Measurements from ENCODE around the gene OSM. TPM values are rescaled to one million over a fixed set of nuclear protein-coding genes. Genes with fewer than 3 reads are reported as not detected.

The OSM gene
- total RNA-seq, 6 experiments from 2014 or later = not detected

DNA sequence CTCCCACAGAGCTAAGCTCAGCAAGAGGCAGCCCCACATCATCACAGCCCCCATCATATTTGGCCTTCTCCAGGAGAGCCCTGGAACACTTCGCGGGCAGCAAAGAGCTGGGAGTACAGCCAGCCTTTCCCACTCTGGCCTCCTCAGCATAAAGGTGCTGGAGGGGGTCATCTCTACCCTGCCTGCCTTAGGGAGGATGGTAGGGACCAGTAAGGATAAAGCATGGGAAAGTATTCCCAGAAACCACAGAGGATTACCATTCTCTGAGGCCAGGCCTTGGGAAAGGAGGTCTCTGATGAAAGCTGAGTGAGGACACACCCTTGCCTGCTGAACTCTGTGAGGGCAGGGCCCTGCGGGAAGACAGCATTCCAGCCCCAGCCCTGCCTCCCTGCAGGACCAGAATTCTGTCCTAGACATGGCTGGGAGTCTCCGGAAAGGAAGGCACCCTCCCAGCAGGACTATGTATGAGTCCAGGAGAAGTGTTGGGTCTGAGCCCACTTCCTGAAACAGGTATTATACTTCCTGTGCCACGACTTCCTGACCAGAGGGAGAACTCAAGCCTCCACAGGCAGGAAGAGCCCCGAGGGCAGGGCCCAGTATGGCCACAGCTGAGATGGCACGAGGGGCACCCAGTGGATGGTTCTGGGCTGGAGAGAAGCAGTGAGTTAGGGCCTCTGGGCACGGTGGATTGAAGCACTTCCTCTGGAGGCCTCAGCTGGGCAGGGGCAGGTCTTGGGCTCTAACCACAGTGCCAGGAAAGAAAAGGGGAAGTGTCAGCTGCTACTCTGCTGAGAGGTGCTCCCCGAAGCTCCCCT is 35.6 kb upstream of the OSM start:
- H3K4me3 Mint-ChIP-seq = no peak overlapping the region
- peaks cover 1% of the 10 kb centered on the region; the same call in 1 of the 2 replicates for H3K27me3 Mint-ChIP-seq (ENCODE audit: insufficient read depth)
- no peaks in the 10 kb centered on the region; the same call in 1 of the 2 replicates for H3K36me3 Mint-ChIP-seq (ENCODE audit: low read depth)

GRCh38 chr22:30299322-30299721 is 32.7 kb upstream of the OSM start:
- Mint-ChIP-seq H3K27ac (no peak overlapping the region), H3K4me3 (no peak overlapping the region), H3K36me3 (ENCODE audit: low read depth) (peaks cover 4% of the 10 kb centered on the region; the same call in 1 of the 2 replicates), H3K27me3 (ENCODE audit: insufficient read depth) (peaks cover 4% of the 10 kb centered on the region; the same call in 1 of the 2 replicates), H3K9me3 (no peaks in the 10 kb centered on the region), H3K4me1 (ENCODE audit: low read depth) (peaks cover 18% of the 10 kb centered on the region)
- DNase-seq = no peak
- TF ChIP-seq CTCF (IDR thresholded peaks at IDR 0.05) = no peak

More for the DNA sequence above, 35.6 kb upstream of the OSM start:
- DNase-seq = peak; percentile 39
- no peaks in the 10 kb centered on the region for H3K9me3 Mint-ChIP-seq
- H3K4me1 Mint-ChIP-seq (ENCODE audit: low read depth) = peaks cover 46% of the 10 kb centered on the region
- H3K27ac Mint-ChIP-seq = peak overlapping the region; percentile 69
- no peak for TF ChIP-seq CTCF (IDR thresholded peaks at IDR 0.05)

- Mint-ChIP-seq H3K27me3 (ENCODE audit: insufficient read depth) (peaks cover 4% of the 10 kb centered on the region), H3K4me3 (no peak overlapping the region), H3K36me3 (ENCODE audit: low read depth) (peaks cover 11% of the 10 kb centered on the region; the same call in 1 of the 2 replicates)
These were observed 31.5 kb upstream of the OSM start for GRCh38 chr22:30297991-30298701.

DNA sequence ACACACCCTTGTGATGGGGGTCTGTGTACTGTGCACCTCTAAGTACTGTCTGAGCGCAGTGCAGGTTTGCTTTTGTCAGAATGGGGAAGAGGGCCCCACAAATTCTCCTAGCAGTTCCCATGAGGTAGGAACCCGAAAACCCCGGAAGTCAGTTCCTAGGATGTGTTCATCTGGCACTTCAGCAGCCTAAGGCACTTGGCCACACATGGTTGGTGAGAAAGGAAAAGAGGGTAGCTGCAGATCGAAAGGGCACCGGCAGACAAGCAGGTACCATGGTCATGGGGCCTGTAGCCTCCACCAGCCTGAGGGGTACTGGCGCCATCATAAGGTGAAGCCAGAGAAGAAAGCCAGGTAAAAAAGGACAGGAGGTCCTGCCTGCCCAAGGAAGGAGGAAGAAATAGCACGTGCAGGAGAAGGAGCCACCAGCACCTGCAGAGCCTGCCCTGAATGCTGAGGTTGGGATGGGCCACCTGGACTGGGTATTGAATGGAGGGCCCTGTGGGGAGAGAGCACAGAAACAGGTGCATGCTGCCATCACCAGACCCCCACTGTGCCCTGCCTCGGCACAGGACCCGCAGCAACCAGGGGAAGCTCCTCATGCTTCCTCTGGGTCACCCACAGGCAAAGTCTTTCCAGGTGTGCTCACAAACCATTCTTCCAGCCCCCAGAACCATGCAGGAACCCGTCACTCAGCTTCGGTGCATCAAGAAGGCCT is 30.8 kb upstream of the OSM start:
- Mint-ChIP-seq H3K27ac (no peak overlapping the region), H3K4me3 (no peak overlapping the region), H3K9me3 (no peaks in the 10 kb centered on the region), H3K36me3 (ENCODE audit: low read depth) (peaks cover 14% of the 10 kb centered on the region; the same call in 1 of the 2 replicates), H3K27me3 (ENCODE audit: insufficient read depth) (peaks cover 4% of the 10 kb centered on the region), H3K4me1 (ENCODE audit: low read depth) (peaks cover 13% of the 10 kb centered on the region)
- DNase-seq = no peak
- no peak for TF ChIP-seq CTCF (IDR thresholded peaks at IDR 0.05)

More at GRCh38 chr22:30297991-30298701, 31.5 kb upstream of the OSM start:
- no peaks in the 10 kb centered on the region for H3K9me3 Mint-ChIP-seq
- DNase-seq = no peak
- peaks cover 18% of the 10 kb centered on the region for H3K4me1 Mint-ChIP-seq (ENCODE audit: low read depth)
- TF ChIP-seq CTCF (IDR thresholded peaks at IDR 0.05) = no peak
- H3K27ac Mint-ChIP-seq = no peak overlapping the region

DNA sequence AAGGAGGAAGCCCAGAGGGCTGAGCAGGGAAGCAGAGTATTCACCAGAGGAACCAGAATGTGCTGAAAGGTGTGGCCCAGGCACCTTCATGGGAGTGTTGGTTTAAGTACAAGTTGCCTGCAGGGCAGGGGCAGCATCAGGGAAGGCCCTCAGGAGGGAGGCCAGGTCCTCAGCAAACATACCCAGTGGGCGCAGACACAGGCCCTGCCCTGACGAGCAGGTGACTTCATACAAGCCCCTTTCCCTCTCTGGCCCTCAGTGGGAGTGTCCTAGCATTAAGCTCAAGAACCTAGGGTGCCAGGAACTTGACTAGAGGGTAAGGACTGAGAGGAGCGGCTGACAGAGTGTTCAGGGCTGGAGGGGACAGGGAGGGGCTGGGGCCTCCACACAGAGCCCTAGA is 30.2 kb upstream of the OSM start:
- Mint-ChIP-seq H3K27me3 (ENCODE audit: insufficient read depth) (peaks cover 4% of the 10 kb centered on the region), H3K4me3 (no peak overlapping the region), H3K36me3 (ENCODE audit: low read depth) (peaks cover 14% of the 10 kb centered on the region; the same call in 1 of the 2 replicates), H3K4me1 (ENCODE audit: low read depth) (peaks cover 7% of the 10 kb centered on the region), H3K27ac (no peak overlapping the region), H3K9me3 (no peaks in the 10 kb centered on the region)
- DNase-seq = no peak
- TF ChIP-seq CTCF (IDR thresholded peaks at IDR 0.05) = no peak

Data from HFFc6 (cell line).